ENCODE measurements around the gene MYO1C.
A peak's percentile ranks its signal among the peaks of the same experiment; 100 is the strongest.

Gene MYO1C

GRCh38 chr17:1522626-1523025 is 30.1 kb upstream of the MYO1C start:
- no peak for TF ChIP-seq Cebpa-rat (IDR thresholded peaks at IDR 0.05)

GRCh38 chr17:1521086-1521640 is 28.7 kb upstream of the MYO1C start:
- Histone ChIP-seq H3K27ac (no peak overlapping the region), H3K4me1 (peaks cover 7 to 17% (median 13%) of the 10 kb centered on the region in 10 experiments), H4K20me1 (peaks cover 0 to 56% (median 14%) of the 10 kb centered on the region in 11 experiments; a peak in 13 of 22 replicates), H3K9me3 (replicated peaks in 1 of 11) (no peaks in the 10 kb centered on the region), H3K4me3 (no peak overlapping the region), H3K9ac (peak overlapping the region in 3 of 11 experiments; percentile 17 to 36 (median 29); a peak in 3 of 22 replicates), H3K27me3 (no peaks in the 10 kb centered on the region), H3K36me3 (peaks cover 42 to 83% (median 75%) of the 10 kb centered on the region in 11 experiments), H3K4me2 (no peak overlapping the region)
- no peak for TF ChIP-seq Cebpa-rat (IDR thresholded peaks at IDR 0.05)

More at GRCh38 chr17:1522626-1523025, 30.1 kb upstream of the MYO1C start:
- no peaks in the 10 kb centered on the region for H3K9me3 ChIP-seq (replicated peaks in 1 of 11)
- peaks cover 0 to 70% (median 18%) of the 10 kb centered on the region in 11 experiments; a peak in 13 of 22 replicates for H4K20me1 ChIP-seq
- peaks cover 54 to 97% (median 90%) of the 10 kb centered on the region in 11 experiments for H3K36me3 ChIP-seq
- H3K9ac ChIP-seq, result peak overlapping the region in 1 of 11 experiments; percentile 15; a peak in 2 of 22 replicates
- no peak overlapping the region for H3K4me2 ChIP-seq
- H3K4me1 ChIP-seq, result peaks cover 2 to 12% (median 8%) of the 10 kb centered on the region in 10 experiments
- H3K27me3 ChIP-seq, result no peaks in the 10 kb centered on the region
- H3K27ac ChIP-seq, result no peak overlapping the region
- H3K4me3 ChIP-seq, result no peak overlapping the region

- H3K27me3 ChIP-seq, result no peaks in the 10 kb centered on the region
- H3K4me1 ChIP-seq, result peaks cover 16 to 25% (median 21%) of the 10 kb centered on the region in 10 experiments
- no peak overlapping the region for H3K4me3 ChIP-seq
- TF ChIP-seq Cebpa-rat (IDR thresholded peaks at IDR 0.05), result no peak
- peak overlapping the region in 4 of 11 experiments; percentile 7 to 29 (median 8); a peak in 1 of 22 replicates for H3K9ac ChIP-seq
- H3K27ac ChIP-seq, result no peak overlapping the region
- peaks cover 27 to 68% (median 60%) of the 10 kb centered on the region in 11 experiments for H3K36me3 ChIP-seq
- no peak overlapping the region for H3K4me2 ChIP-seq
- H3K9me3 ChIP-seq (replicated peaks in 1 of 11), result no peaks in the 10 kb centered on the region
- peaks cover 0 to 41% (median 15%) of the 10 kb centered on the region in 11 experiments; a peak in 13 of 22 replicates for H4K20me1 ChIP-seq
Measured at GRCh38 chr17:1519678-1520077, 27.2 kb upstream of the MYO1C start.

GRCh38 chr17:1518410-1518809 is 25.9 kb upstream of the MYO1C start:
- H3K9me3 ChIP-seq (replicated peaks in 1 of 11), result no peaks in the 10 kb centered on the region
- peaks cover 17 to 27% (median 22%) of the 10 kb centered on the region in 10 experiments for H3K4me1 ChIP-seq
- peak overlapping the region in 5 of 11 experiments; percentile 80 to 88 (median 83); a peak in 7 of 22 replicates for H3K4me2 ChIP-seq
- H3K4me3 ChIP-seq, result no peak overlapping the region
- no peak for TF ChIP-seq Cebpa-rat (IDR thresholded peaks at IDR 0.05)
- peaks cover 0 to 42% (median 19%) of the 10 kb centered on the region in 11 experiments; a peak in 14 of 22 replicates for H4K20me1 ChIP-seq
- peak overlapping the region in 9 of 11 experiments; percentile 6 to 96 (median 86); a peak in 9 of 22 replicates for H3K9ac ChIP-seq
- H3K36me3 ChIP-seq, result peaks cover 28 to 64% (median 53%) of the 10 kb centered on the region in 11 experiments
- no peak overlapping the region for H3K27ac ChIP-seq
- no peaks in the 10 kb centered on the region for H3K27me3 ChIP-seq

GRCh38 chr17:1516388-1517161 is 24.1 kb upstream of the MYO1C start, which contains the start of gene INPP5K:
Gene INPP5K, minus strand, starts transcription at chr17:1516612. Its CDS starts 113 bp downstream, at chr17:1516499.
- H3K4me3 ChIP-seq, result peak within 1 kb of the TSS; percentile 78 to 98 (median 86)
- H3K9ac ChIP-seq, result peak within 1 kb of the TSS; percentile 83 to 96 (median 91)
- H4K20me1 ChIP-seq, result peaks cover 0 to 33% (median 14%) of the 10 kb centered on the region in 11 experiments; a peak in 14 of 22 replicates
- H3K36me3 ChIP-seq, result peaks cover 26 to 60% (median 51%) of the 10 kb centered on the region in 11 experiments
- no peaks in the 10 kb centered on the region for H3K9me3 ChIP-seq (replicated peaks in 1 of 11)
- H3K27ac ChIP-seq, result peak within 1 kb of the TSS; percentile 65 to 92 (median 83); a peak in 21 of 22 replicates
- no peaks in the 10 kb centered on the region for H3K27me3 ChIP-seq
- peak within 1 kb of the TSS; percentile 80 to 97 (median 94) for H3K4me2 ChIP-seq
- no peak for TF ChIP-seq Cebpa-rat (IDR thresholded peaks at IDR 0.05)
- peaks cover 17 to 27% (median 22%) of the 10 kb centered on the region in 10 experiments for H3K4me1 ChIP-seq

DNA sequence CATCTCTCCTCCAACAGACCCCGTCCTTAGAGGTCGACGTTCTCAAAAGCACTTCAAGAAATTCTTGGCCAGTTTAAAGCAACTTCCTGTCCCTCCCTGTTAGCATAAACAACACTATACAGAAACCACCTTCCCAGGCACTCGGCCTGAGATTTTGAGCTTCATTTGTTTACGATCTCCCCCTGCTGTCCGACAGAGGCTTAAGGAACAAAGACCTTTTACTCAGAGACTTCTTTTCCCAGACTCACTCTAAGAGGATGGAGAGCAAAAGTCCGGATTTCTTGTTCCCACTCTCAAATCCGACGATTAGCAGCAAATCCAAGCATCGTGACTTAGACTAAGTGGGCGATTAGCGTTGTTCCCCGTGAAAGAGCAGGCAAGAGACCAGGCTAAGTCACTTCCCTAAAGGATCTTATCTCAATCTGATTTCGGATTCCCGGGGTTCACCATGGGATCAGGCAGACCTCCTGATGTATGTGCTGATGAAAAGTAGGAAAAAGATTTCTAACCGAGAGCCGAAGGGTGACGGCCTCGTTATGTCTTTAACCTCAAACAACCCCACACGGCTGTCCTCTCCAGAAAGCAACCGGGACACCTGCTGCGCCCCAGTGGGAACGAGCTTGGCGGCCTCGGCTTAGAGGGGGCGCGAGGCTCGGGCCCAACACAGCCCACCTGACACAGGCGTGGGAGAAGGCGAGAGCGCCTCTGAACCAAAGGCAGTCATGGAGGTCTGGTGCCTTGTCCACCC is 23.3 kb upstream of the MYO1C start:
- TF ChIP-seq Cebpa-rat (IDR thresholded peaks at IDR 0.05), result no peak
- Histone ChIP-seq H3K4me1 (peaks cover 17 to 27% (median 22%) of the 10 kb centered on the region in 10 experiments), H4K20me1 (peaks cover 0 to 33% (median 14%) of the 10 kb centered on the region in 11 experiments; a peak in 14 of 22 replicates), H3K9ac (peak overlapping the region; percentile 83 to 96 (median 89)), H3K27me3 (no peaks in the 10 kb centered on the region), H3K4me2 (peak overlapping the region; percentile 80 to 97 (median 94)), H3K36me3 (peaks cover 27 to 58% (median 44%) of the 10 kb centered on the region in 11 experiments), H3K9me3 (replicated peaks in 1 of 11) (no peaks in the 10 kb centered on the region), H3K27ac (peak overlapping the region; percentile 62 to 92 (median 79); a peak in 21 of 22 replicates), H3K4me3 (peak overlapping the region; percentile 78 to 98 (median 86))

DNA sequence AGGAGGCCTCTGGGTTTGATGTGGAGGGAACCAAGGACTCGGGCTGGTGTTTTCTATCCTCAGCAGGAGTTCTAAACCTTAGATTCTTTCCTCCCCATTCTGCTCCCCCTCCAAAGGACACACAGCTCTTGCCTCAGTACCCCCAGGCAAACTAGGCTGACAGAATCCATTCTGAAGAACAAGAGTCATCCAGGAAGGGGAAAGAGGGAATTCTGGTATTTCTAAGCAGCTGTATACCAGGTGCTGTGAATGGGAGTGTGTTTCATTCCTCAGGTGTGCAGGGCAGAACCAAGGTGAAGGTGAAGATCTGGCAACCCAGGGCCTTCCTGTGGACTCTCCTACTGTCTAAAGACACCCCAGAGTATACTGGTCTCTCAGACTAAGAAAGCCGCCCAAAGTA is 19.9 kb upstream of the MYO1C start:
- Histone ChIP-seq H3K4me3 (no peak overlapping the region), H3K27me3 (no peaks in the 10 kb centered on the region), H3K4me1 (peaks cover 9 to 26% (median 18%) of the 10 kb centered on the region in 10 experiments), H3K27ac (no peak overlapping the region), H3K9me3 (replicated peaks in 1 of 11) (no peaks in the 10 kb centered on the region), H4K20me1 (peaks cover 0 to 27% (median 8%) of the 10 kb centered on the region in 11 experiments; a peak in 11 of 22 replicates), H3K9ac (peak overlapping the region in 4 of 11 experiments; percentile 4 to 19 (median 11); a peak in 2 of 22 replicates), H3K4me2 (no peak overlapping the region), H3K36me3 (peaks cover 24 to 63% (median 43%) of the 10 kb centered on the region in 11 experiments)
- no peak for TF ChIP-seq Cebpa-rat (IDR thresholded peaks at IDR 0.05)

- no peak for TF ChIP-seq Cebpa-rat (IDR thresholded peaks at IDR 0.05)
- Histone ChIP-seq H3K4me2 (no peak overlapping the region), H3K36me3 (peaks cover 29 to 68% (median 44%) of the 10 kb centered on the region in 11 experiments), H3K9ac (peak overlapping the region in 5 of 11 experiments; percentile 4 to 23 (median 13); a peak in 3 of 22 replicates), H4K20me1 (peaks cover 0 to 27% (median 8%) of the 10 kb centered on the region in 11 experiments; a peak in 12 of 22 replicates), H3K9me3 (replicated peaks in 1 of 11) (no peaks in the 10 kb centered on the region), H3K27ac (no peak overlapping the region), H3K4me3 (no peak overlapping the region), H3K4me1 (peaks cover 7 to 25% (median 17%) of the 10 kb centered on the region in 10 experiments), H3K27me3 (no peaks in the 10 kb centered on the region)
Measured at GRCh38 chr17:1511756-1512321, 19.4 kb upstream of the MYO1C start.
